Measurements from ENCODE around the gene TSPAN11.
"Not testable (repeated sequence)": the region's sequence is repeated elsewhere in the genome, so short reads cannot be mapped to it uniquely, and the experiment has no call there.

DNA sequence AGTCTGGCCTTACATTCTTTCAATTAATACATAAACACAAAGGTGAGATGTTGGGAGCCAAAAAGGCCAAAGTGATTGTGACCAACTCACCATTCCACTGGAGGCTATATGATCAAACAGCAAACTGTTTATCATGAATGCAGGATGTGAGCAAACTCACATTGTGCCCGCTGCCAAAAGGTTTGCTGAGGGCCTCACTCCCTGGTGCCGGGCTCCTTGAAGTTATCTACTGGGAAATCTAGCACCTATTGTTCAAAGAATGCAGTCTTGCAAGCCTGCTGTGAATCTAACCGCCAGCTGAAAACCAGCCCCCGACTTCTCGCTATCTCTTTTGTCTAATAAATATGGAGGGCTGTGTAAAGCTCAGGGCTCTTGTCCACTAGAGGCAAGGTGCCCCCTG lies 100.5 kb downstream of the TSPAN11 start:
- TF ChIP-seq, protein P1, sequence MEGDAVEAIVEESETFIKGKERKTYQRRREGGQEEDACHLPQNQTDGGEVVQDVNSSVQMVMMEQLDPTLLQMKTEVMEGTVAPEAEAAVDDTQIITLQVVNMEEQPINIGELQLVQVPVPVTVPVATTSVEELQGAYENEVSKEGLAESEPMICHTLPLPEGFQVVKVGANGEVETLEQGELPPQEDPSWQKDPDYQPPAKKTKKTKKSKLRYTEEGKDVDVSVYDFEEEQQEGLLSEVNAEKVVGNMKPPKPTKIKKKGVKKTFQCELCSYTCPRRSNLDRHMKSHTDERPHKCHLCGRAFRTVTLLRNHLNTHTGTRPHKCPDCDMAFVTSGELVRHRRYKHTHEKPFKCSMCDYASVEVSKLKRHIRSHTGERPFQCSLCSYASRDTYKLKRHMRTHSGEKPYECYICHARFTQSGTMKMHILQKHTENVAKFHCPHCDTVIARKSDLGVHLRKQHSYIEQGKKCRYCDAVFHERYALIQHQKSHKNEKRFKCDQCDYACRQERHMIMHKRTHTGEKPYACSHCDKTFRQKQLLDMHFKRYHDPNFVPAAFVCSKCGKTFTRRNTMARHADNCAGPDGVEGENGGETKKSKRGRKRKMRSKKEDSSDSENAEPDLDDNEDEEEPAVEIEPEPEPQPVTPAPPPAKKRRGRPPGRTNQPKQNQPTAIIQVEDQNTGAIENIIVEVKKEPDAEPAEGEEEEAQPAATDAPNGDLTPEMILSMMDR (IDR thresholded peaks at IDR 0.05; ENCODE audit: poor library complexity): not testable (repeated sequence)
- not testable (repeated sequence) for TF ChIP-seq EZH2 (IDR thresholded peaks at IDR 0.05; ENCODE audit: borderline replicate concordance); EZH2phosphoT487 (IDR thresholded peaks at IDR 0.05; ENCODE audit: low read depth, severe bottlenecking, unreplicated experiment)

Measured in hepatocyte (in vitro differentiated cells).